Mucosa of rectum (tissue), 2 donors: Measurements from ENCODE around the gene IL27RA.

ENCODE experiments used
- H3K27ac ChIP-seq, 2 donors: one replicate each; pipeline ENCODE4 v1.7.0; 2013; ENCODE audit warnings: inconsistent platforms in 2 of 2, low read depth in 2 of 2, low read length in 2 of 2
- H3K27me3 ChIP-seq, 2 donors: one replicate each; pipeline ENCODE4 v1.7.0; 2013; ENCODE audit warnings: low read length in 2 of 2; ENCODE audit not compliant: control insufficient read depth in 2 of 2, insufficient read depth in 2 of 2
- H3K36me3 ChIP-seq, 2 donors: one replicate each; pipeline ENCODE4 v1.7.0; 2013; ENCODE audit warnings: low read length in 2 of 2; ENCODE audit not compliant: control insufficient read depth in 2 of 2, insufficient read depth in 2 of 2
- H3K4me1 ChIP-seq, 2 donors: one replicate each; pipeline ENCODE4 v1.7.0; 2013; ENCODE audit warnings: low read length in 2 of 2, mild to moderate bottlenecking in 1 of 2; ENCODE audit not compliant: control insufficient read depth in 2 of 2, insufficient read depth in 2 of 2
- H3K4me3 ChIP-seq, 2 donors: one replicate each; pipeline ENCODE4 v1.7.0; 2013; ENCODE audit warnings: low read length in 2 of 2
- H3K9ac ChIP-seq, 2 donors: one replicate each; pipeline ENCODE4 v1.7.0; 2013; ENCODE audit warnings: low read length in 2 of 2, low read depth in 1 of 2, mild to moderate bottlenecking in 1 of 2
- H3K9me3 ChIP-seq, 2 donors: one replicate each; pipeline ENCODE4 v1.7.0; 2013; ENCODE audit warnings: low read length in 2 of 2; ENCODE audit not compliant: control insufficient read depth in 2 of 2
- donor health status: healthy.
- donor health status: Normal muscosa, but diverticular disease.

IL27RA gene

GRCh38 chr19:13987101-13987890, 44.3 kb upstream of the IL27RA start:
- Histone ChIP-seq H3K9me3 (no peaks in the 10 kb centered on the region), H3K4me1 (peaks cover 10 to 26% of the 10 kb centered on the region in 2 donors), H3K27me3 (no peaks in the 10 kb centered on the region), H3K27ac (peak overlapping the region; percentile 78 to 88), H3K4me3 (no peak overlapping the region), H3K9ac (peak overlapping the region; percentile 41 to 53), H3K36me3 (peaks cover 3 to 19% of the 10 kb centered on the region in 2 donors)

GRCh38 chr19:13989487-13989886, 42.1 kb upstream of the IL27RA start:
- peaks cover 10 to 24% of the 10 kb centered on the region in 2 donors for H3K4me1 ChIP-seq
- H3K27ac ChIP-seq: no peak overlapping the region
- peaks cover 2 to 25% of the 10 kb centered on the region in 2 donors for H3K36me3 ChIP-seq
- no peaks in the 10 kb centered on the region for H3K27me3 ChIP-seq
- H3K4me3 ChIP-seq: no peak overlapping the region
- H3K9me3 ChIP-seq: no peaks in the 10 kb centered on the region
- H3K9ac ChIP-seq: no peak overlapping the region

- peaks cover 2 to 25% of the 10 kb centered on the region in 2 donors for H3K36me3 ChIP-seq
- no peaks in the 10 kb centered on the region for H3K9me3 ChIP-seq
- peaks cover 10 to 24% of the 10 kb centered on the region in 2 donors for H3K4me1 ChIP-seq
- no peak overlapping the region for H3K4me3 ChIP-seq
- no peaks in the 10 kb centered on the region for H3K27me3 ChIP-seq
- H3K9ac ChIP-seq: no peak overlapping the region
- no peak overlapping the region for H3K27ac ChIP-seq
Measured at GRCh38 chr19:13990085-13990484, 41.5 kb upstream of the IL27RA start.

- Histone ChIP-seq H3K36me3 (peaks cover 2 to 25% of the 10 kb centered on the region in 2 donors), H3K4me1 (peaks cover 8 to 16% of the 10 kb centered on the region in 2 donors), H3K9me3 (no peaks in the 10 kb centered on the region), H3K9ac (no peak overlapping the region), H3K27me3 (no peaks in the 10 kb centered on the region), H3K27ac (no peak overlapping the region), H3K4me3 (no peak overlapping the region)
Measured at GRCh38 chr19:13992025-13992424, 39.5 kb upstream of the IL27RA start.

GRCh38 chr19:13993590-13994300, 37.8 kb upstream of the IL27RA start:
- Histone ChIP-seq H3K9me3 (no peaks in the 10 kb centered on the region), H3K4me3 (no peak overlapping the region), H3K36me3 (peaks cover 9 to 26% of the 10 kb centered on the region in 2 donors), H3K27me3 (no peaks in the 10 kb centered on the region), H3K4me1 (peaks cover 8% of the 10 kb centered on the region in 2 donors), H3K27ac (no peak overlapping the region), H3K9ac (no peak overlapping the region)

- no peak overlapping the region for H3K4me3 ChIP-seq
- no peak overlapping the region for H3K27ac ChIP-seq
- no peak overlapping the region for H3K9ac ChIP-seq
Measured at GRCh38 chr19:13995017-13995728, 36.4 kb upstream of the IL27RA start.

GRCh38 chr19:13995878-13996765, 35.4 kb upstream of the IL27RA start:
- Histone ChIP-seq H3K36me3 (peaks cover 9 to 20% of the 10 kb centered on the region in 2 donors), H3K9me3 (no peaks in the 10 kb centered on the region), H3K4me1 (peaks cover 8 to 12% of the 10 kb centered on the region in 2 donors), H3K9ac (peak overlapping the region in 1 of 2 donors; percentile 29), H3K27me3 (no peaks in the 10 kb centered on the region), H3K4me3 (no peak overlapping the region), H3K27ac (no peak overlapping the region)

More at GRCh38 chr19:13995017-13995728, 36.4 kb upstream of the IL27RA start:
- Histone ChIP-seq H3K36me3 (peaks cover 9 to 24% of the 10 kb centered on the region in 2 donors), H3K27me3 (no peaks in the 10 kb centered on the region), H3K9me3 (no peaks in the 10 kb centered on the region), H3K4me1 (peaks cover 8% of the 10 kb centered on the region in 2 donors)

GRCh38 chr19:13996928-13997630, 34.5 kb upstream of the IL27RA start:
- Histone ChIP-seq H3K27me3 (no peaks in the 10 kb centered on the region), H3K27ac (no peak overlapping the region), H3K9me3 (no peaks in the 10 kb centered on the region), H3K36me3 (peaks cover 9 to 13% of the 10 kb centered on the region in 2 donors), H3K4me3 (no peak overlapping the region), H3K4me1 (peaks cover 8 to 12% of the 10 kb centered on the region in 2 donors), H3K9ac (no peak overlapping the region)

- Histone ChIP-seq H3K4me3 (no peak overlapping the region), H3K9me3 (no peaks in the 10 kb centered on the region), H3K4me1 (peaks cover 8 to 14% of the 10 kb centered on the region in 2 donors), H3K9ac (no peak overlapping the region), H3K27me3 (no peaks in the 10 kb centered on the region), H3K27ac (no peak overlapping the region), H3K36me3 (peaks cover 8 to 9% of the 10 kb centered on the region in 2 donors)
Measured at GRCh38 chr19:13997631-13997962, 34.0 kb upstream of the IL27RA start.
